K562 (cell line): ENCODE data around the gene NAA10. TPM values are rescaled to one million over a fixed set of nuclear protein-coding genes. Genes with fewer than 3 reads are reported as not detected.

ENCODE experiments used
- BRF1 ChIP-seq: IDR thresholded peaks from 3 replicates; pipeline ENCODE4 v1.6.1; 2011; ENCODE audit warnings: borderline replicate concordance, mild to moderate bottlenecking; ENCODE audit not compliant: insufficient read length; ENCODE audit errors: extremely low read depth
- CAMTA2 ChIP-seq: fragments of 250-450 bp; sonication (Bioruptor Pico); conservative IDR thresholded peaks from 2 replicates; pipeline ENCODE4 v1.5.1; 2022
- CTCF ChIP-seq, 3 experiments: IDR thresholded peaks in 2 of 3; conservative IDR thresholded peaks in 1 of 3; 2 replicates each; pipeline ENCODE4 v1.5.1; 2011 to 2012; ENCODE audit warnings: low read length in 3 of 3, mild to moderate bottlenecking in 3 of 3, control low read depth in 2 of 3, improper control_type of control experiment in 1 of 3, inconsistent platforms in 1 of 3, low read depth in 1 of 3, mixed read lengths in 1 of 3, moderate library complexity in 1 of 3; ENCODE audit not compliant: insufficient read depth in 2 of 3
- FOXK2 ChIP-seq, 2 experiments: fragments of 450-650 bp; IDR thresholded peaks in 1 of 2; conservative IDR thresholded peaks in 1 of 2; 2 replicates each; pipeline ENCODE4 v1.6.1; 2016; ENCODE audit warnings: low read depth in 2 of 2, mild to moderate bottlenecking in 1 of 2
- FOXM1 ChIP-seq, 2 experiments: fragments of 450-650 bp in 1 of 2; sonication (generic) in 1 of 2; formaldehyde crosslinking in 1 of 2; IDR thresholded peaks; 2 replicates each; pipeline versions ENCODE4 v1.6.1 to v1.9.0; 2017 to 2022; ENCODE audit warnings: low read depth in 2 of 2, mild to moderate bottlenecking in 2 of 2, missing genetic modification reagents in 1 of 2, moderate library complexity in 1 of 2
- KDM4B ChIP-seq, 2 experiments: fragments of 450-650 bp in 1 of 2; sonication (generic) in 1 of 2; IDR thresholded peaks; 2 replicates each; pipeline ENCODE4 v1.6.1; 2016 to 2017; ENCODE audit warnings: borderline replicate concordance in 2 of 2, antibody characterized with exemption in 1 of 2, low read depth in 1 of 2, mild to moderate bottlenecking in 1 of 2
- MCM7 ChIP-seq, 2 experiments: fragments of 450-650 bp; IDR thresholded peaks; 2 replicates each; pipeline ENCODE4 v1.6.1; 2016 to 2018
- PURB ChIP-seq: sonication (generic); formaldehyde crosslinking; IDR thresholded peaks from 2 replicates; pipeline ENCODE4 v1.9.0; 2021; ENCODE audit warnings: low read depth, mild to moderate bottlenecking, missing genetic modification reagents
- TRIM28 ChIP-seq: fragments of 450-650 bp; IDR thresholded peaks from 2 replicates; pipeline ENCODE4 v1.6.1; 2017
- ZNF263 ChIP-seq: sonication (generic); formaldehyde crosslinking; IDR thresholded peaks from 2 replicates; pipeline ENCODE4 v1.8.0; 2022; ENCODE audit warnings: mild to moderate bottlenecking, missing genetic modification reagents, borderline replicate concordance
- ZNF444 ChIP-seq: fragments of 250-450 bp; sonication (Bioruptor Pico); IDR thresholded peaks from 2 replicates; pipeline ENCODE4 v1.4.0; 2020; ENCODE audit warnings: mild to moderate bottlenecking, moderate library complexity
- ZNF707 ChIP-seq: fragments of 250-450 bp; sonication (Bioruptor Pico); conservative IDR thresholded peaks from 2 replicates; pipeline ENCODE4 v1.8.0; 2022; ENCODE audit warnings: inconsistent platforms, mild to moderate bottlenecking, moderate library complexity
- ZNF77 ChIP-seq: fragments of 250-450 bp; sonication (Bioruptor Pico); IDR thresholded peaks from 2 replicates; pipeline ENCODE4 v1.5.0; 2020
- polyA plus RNA-seq, 8 experiments: library from polyadenylated mRNA; depleted of rRNA in 4 of 8; stranded (reverse) in 5 of 8; unstranded in 3 of 8; fragments of >200 nt; fragmentation: Nextera tagmentation in 2 of 8; fragmentation: Illumina TruSeq in 1 of 8; extraction: Ambion mirVana in 2 of 8; extraction: Trizol in 1 of 8; gene quantifications; 2 replicates each; pipeline versions ENCODE4 v1.2.1 to v1.2.3, GENCODE V29; 2011 to 2014; ENCODE audit warnings: inconsistent platforms in 1 of 8, missing spikeins in 1 of 8
- total RNA-seq, 7 experiments: library from RNA; depleted of rRNA in 6 of 7; stranded (reverse); fragments of >200 nt in 6 of 7; fragmentation: Illumina TruSeq in 2 of 7; extraction: Trizol in 2 of 7; gene quantifications; 2 replicates each; pipeline versions ENCODE4 v1.2.1 to v1.2.3, GENCODE V29; 2011 to 2021; ENCODE audit warnings: low replicate concordance in 1 of 7
- TF ChIP-seq, protein P1 (sequence below): fragments of 450-650 bp; conservative IDR thresholded peaks from 2 replicates; pipeline ENCODE4 v1.6.1; 2016; ENCODE audit warnings: missing genetic modification characterization, low read depth, mild to moderate bottlenecking, control low read depth, missing compliant biosample characterization
- TF ChIP-seq, protein P2 (sequence below): sonication (generic); formaldehyde crosslinking; IDR thresholded peaks from 2 replicates; pipeline ENCODE4 v1.8.0; 2022; ENCODE audit warnings: mild to moderate bottlenecking, missing genetic modification reagents
- TF ChIP-seq, protein P3 (sequence below): fragments of 250-450 bp; sonication (Bioruptor Pico); IDR thresholded peaks from 2 replicates; pipeline ENCODE4 v1.5.1; 2021; ENCODE audit warnings: mild to moderate bottlenecking
- TF ChIP-seq, protein P4 (sequence below): fragments of 250-450 bp; sonication (Bioruptor Pico); IDR thresholded peaks from 2 replicates; pipeline ENCODE4 v1.9.0; 2021; ENCODE audit warnings: mild to moderate bottlenecking
- TF ChIP-seq, protein P5 (sequence below), 2 experiments: fragments of 250-450 bp in 1 of 2; fragments of 450-650 bp in 1 of 2; sonication (Bioruptor Pico) in 1 of 2; IDR thresholded peaks; 2 replicates each; pipeline versions ENCODE4 v1.6.1 to v1.8.0; 2016 to 2021; ENCODE audit warnings: mild to moderate bottlenecking in 2 of 2, moderate library complexity in 2 of 2, missing compliant biosample characterization in 1 of 2, missing genetic modification characterization in 1 of 2

NAA10 gene
- total and polyA plus RNA-seq, 9 of the 15 experiments (the other 6 are each of a cell fraction or from before 2014, with no cell fraction given) = 11.1 to 250 (median 134) TPM

GRCh38 chrX:153927922-153928760 lies 6.7 kb downstream of the NAA10 start (continued):
- TF ChIP-seq, protein P1, sequence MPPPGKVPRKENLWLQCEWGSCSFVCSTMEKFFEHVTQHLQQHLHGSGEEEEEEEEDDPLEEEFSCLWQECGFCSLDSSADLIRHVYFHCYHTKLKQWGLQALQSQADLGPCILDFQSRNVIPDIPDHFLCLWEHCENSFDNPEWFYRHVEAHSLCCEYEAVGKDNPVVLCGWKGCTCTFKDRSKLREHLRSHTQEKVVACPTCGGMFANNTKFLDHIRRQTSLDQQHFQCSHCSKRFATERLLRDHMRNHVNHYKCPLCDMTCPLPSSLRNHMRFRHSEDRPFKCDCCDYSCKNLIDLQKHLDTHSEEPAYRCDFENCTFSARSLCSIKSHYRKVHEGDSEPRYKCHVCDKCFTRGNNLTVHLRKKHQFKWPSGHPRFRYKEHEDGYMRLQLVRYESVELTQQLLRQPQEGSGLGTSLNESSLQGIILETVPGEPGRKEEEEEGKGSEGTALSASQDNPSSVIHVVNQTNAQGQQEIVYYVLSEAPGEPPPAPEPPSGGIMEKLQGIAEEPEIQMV (tag) = no peak
- TF ChIP-seq ZNF707 (CRISPR knock-in tag) = no peak
- TF ChIP-seq, protein P2, sequence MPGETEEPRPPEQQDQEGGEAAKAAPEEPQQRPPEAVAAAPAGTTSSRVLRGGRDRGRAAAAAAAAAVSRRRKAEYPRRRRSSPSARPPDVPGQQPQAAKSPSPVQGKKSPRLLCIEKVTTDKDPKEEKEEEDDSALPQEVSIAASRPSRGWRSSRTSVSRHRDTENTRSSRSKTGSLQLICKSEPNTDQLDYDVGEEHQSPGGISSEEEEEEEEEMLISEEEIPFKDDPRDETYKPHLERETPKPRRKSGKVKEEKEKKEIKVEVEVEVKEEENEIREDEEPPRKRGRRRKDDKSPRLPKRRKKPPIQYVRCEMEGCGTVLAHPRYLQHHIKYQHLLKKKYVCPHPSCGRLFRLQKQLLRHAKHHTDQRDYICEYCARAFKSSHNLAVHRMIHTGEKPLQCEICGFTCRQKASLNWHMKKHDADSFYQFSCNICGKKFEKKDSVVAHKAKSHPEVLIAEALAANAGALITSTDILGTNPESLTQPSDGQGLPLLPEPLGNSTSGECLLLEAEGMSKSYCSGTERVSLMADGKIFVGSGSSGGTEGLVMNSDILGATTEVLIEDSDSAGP = no peak
- no peak; the same call in 1 of the 2 replicates for TF ChIP-seq ZNF263 (CRISPR knock-in tag)
- peak; percentile 56 to 75; a peak in 3 of 4 replicates for TF ChIP-seq FOXK2 (conservative IDR thresholded peaks at IDR 0.05 in 1 of 2, IDR thresholded peaks at IDR 0.05 in 1 of 2; ENCODE audit: low read depth in 2 of 2)
- TF ChIP-seq FOXM1 (IDR thresholded peaks at IDR 0.05; ENCODE audit: low read depth) = no peak
- TF ChIP-seq FOXM1 (CRISPR knock-in tag; IDR thresholded peaks at IDR 0.05; ENCODE audit: low read depth) = no peak
- TF ChIP-seq, protein P3, sequence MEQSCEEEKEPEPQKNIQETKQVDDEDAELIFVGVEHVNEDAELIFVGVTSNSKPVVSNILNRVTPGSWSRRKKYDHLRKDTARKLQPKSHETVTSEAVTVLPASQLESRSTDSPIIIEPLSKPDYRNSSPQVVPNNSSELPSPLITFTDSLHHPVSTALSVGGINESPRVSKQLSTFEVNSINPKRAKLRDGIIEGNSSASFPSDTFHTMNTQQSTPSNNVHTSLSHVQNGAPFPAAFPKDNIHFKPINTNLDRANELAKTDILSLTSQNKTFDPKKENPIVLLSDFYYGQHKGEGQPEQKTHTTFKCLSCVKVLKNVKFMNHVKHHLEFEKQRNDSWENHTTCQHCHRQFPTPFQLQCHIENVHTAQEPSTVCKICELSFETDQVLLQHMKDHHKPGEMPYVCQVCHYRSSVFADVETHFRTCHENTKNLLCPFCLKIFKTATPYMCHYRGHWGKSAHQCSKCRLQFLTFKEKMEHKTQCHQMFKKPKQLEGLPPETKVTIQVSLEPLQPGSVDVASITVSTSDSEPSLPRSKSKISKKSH (CRISPR knock-in tag) = no peak
- TF ChIP-seq MCM7 (IDR thresholded peaks at IDR 0.05) = no peak
- no peak for TF ChIP-seq PURB (CRISPR knock-in tag)
- peak in 2 of 3 experiments; percentile 33 to 38; a peak in 4 of 6 replicates for TF ChIP-seq CTCF (IDR thresholded peaks at IDR 0.05 in 2 of 3, conservative IDR thresholded peaks at IDR 0.05 in 1 of 3; ENCODE audit: insufficient read depth in 2 of 3, low read depth in 1 of 3, low read length in 3 of 3)
- no peak for TF ChIP-seq TRIM28
- no peak for TF ChIP-seq ZNF444 (CRISPR knock-in tag)
- no peak for TF ChIP-seq BRF1
- TF ChIP-seq, protein P4, sequence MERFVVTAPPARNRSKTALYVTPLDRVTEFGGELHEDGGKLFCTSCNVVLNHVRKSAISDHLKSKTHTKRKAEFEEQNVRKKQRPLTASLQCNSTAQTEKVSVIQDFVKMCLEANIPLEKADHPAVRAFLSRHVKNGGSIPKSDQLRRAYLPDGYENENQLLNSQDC (CRISPR knock-in tag) = no peak
- TF ChIP-seq KDM4B (IDR thresholded peaks at IDR 0.05; ENCODE audit: borderline replicate concordance in 2 of 2, low read depth in 1 of 2) = peak in 1 of 2 experiments; percentile 44; a peak in 1 of 4 replicates
- no peak for TF ChIP-seq ZNF77
- TF ChIP-seq, protein P5, sequence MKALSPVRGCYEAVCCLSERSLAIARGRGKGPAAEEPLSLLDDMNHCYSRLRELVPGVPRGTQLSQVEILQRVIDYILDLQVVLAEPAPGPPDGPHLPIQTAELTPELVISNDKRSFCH (CRISPR knock-in tag; IDR thresholded peaks at IDR 0.05) = no peak
- TF ChIP-seq, protein P5 (tag; IDR thresholded peaks at IDR 0.05) = peak; percentile 68; the same call in 1 of the 2 replicates
- no peak for TF ChIP-seq CAMTA2 (CRISPR knock-in tag)
